ENCODE results near the gene MAP2K5.

Gene MAP2K5

GRCh38 chr15:67836477-67836876 lies 294.0 kb downstream of the MAP2K5 start:
- TF ChIP-seq CSDC2 (CRISPR knock-in tag; IDR thresholded peaks at IDR 0.05) (no peak), RARB (CRISPR knock-in tag; IDR thresholded peaks at IDR 0.05) (no peak), PATZ1 (CRISPR knock-in tag; IDR thresholded peaks at IDR 0.05; ENCODE audit: borderline replicate concordance) (no peak)
- no peak for ATAC-seq

DNA sequence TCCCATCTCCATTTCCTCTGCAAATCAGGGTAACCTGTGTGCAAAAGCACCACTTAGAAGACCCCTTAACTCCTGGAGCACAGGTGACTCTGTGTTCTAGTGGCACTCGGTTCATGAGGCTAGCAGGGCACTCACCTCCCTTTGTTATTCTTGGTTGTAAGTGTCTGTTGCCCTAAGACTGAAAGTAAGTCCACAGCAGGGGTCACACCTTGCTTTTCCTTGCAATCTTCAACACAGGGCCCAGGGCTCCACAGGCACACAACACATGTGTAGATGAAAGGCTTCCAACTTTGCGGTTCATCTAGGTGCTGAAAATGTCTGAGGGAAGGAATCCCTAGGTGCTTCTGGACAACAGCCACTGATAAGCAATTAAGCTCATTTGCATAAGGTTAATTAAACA lies 294.5 kb downstream of the MAP2K5 start:
- no peak for ATAC-seq

DNA sequence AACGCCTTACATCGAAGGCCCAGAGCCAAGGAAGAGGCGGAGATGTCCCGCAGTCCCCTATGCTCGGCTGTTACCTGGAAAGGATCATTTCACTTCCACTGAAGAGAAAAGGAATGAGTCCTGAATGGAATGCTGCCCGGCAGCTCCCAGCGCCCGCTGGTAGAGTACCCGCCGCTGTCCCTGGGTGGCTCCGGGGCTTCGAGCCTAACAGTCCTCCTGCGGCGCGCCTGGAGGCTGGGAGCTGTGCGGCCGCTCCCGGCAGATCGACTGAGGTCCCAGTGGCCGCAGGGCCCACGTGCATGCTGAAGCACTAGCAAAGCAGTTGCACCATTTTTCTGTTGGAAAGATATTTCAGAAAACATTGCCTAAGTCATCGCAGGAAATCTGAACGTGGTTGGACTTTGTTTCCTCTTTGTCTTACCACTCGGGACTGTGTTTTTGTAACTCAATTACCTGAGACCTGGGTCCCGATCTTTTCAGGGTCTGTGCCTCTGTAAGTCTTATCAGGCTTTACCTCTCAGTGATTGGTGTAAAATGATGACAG lies 296.4 kb downstream of the MAP2K5 start:
- no peak for TF ChIP-seq TOX (CRISPR knock-in tag; IDR thresholded peaks at IDR 0.05; ENCODE audit: borderline replicate concordance)
- no peak for TF ChIP-seq ZFP3 (CRISPR knock-in tag; IDR thresholded peaks at IDR 0.05)
- TF ChIP-seq RARB (CRISPR knock-in tag; IDR thresholded peaks at IDR 0.05) = no peak
- no peak for TF ChIP-seq PPARA (CRISPR knock-in tag; IDR thresholded peaks at IDR 0.05; ENCODE audit: borderline replicate concordance)
- TF ChIP-seq ARNTL (CRISPR knock-in tag; IDR thresholded peaks at IDR 0.05; ENCODE audit: borderline replicate concordance, low read depth) = no peak
- no peak for TF ChIP-seq ISL1 (CRISPR knock-in tag; IDR thresholded peaks at IDR 0.05)
- TF ChIP-seq, protein P1, sequence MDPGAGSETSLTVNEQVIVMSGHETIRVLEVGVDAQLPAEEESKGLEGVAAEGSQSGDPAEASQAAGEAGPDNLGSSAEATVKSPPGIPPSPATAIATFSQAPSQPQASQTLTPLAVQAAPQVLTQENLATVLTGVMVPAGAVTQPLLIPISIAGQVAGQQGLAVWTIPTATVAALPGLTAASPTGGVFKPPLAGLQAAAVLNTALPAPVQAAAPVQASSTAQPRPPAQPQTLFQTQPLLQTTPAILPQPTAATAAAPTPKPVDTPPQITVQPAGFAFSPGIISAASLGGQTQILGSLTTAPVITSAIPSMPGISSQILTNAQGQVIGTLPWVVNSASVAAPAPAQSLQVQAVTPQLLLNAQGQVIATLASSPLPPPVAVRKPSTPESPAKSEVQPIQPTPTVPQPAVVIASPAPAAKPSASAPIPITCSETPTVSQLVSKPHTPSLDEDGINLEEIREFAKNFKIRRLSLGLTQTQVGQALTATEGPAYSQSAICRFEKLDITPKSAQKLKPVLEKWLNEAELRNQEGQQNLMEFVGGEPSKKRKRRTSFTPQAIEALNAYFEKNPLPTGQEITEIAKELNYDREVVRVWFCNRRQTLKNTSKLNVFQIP (CRISPR knock-in tag; IDR thresholded peaks at IDR 0.05; ENCODE audit: borderline replicate concordance, low read depth) = no peak
- no peak for TF ChIP-seq ZFP30 (CRISPR knock-in tag; IDR thresholded peaks at IDR 0.05)
- ATAC-seq = peak; percentile 6; the same call in 1 of the 3 replicates

More for the DNA sequence above, 294.5 kb downstream of the MAP2K5 start:
- no peak for TF ChIP-seq RARB (CRISPR knock-in tag; IDR thresholded peaks at IDR 0.05)
- no peak for TF ChIP-seq ZNF70 (CRISPR knock-in tag; IDR thresholded peaks at IDR 0.05)
- no peak for TF ChIP-seq CSDC2 (CRISPR knock-in tag; IDR thresholded peaks at IDR 0.05)
- no peak for TF ChIP-seq PATZ1 (CRISPR knock-in tag; IDR thresholded peaks at IDR 0.05; ENCODE audit: borderline replicate concordance)
- TF ChIP-seq, protein P1 (CRISPR knock-in tag; IDR thresholded peaks at IDR 0.05; ENCODE audit: borderline replicate concordance, low read depth) = no peak
- no peak for TF ChIP-seq ESRRG (CRISPR knock-in tag; IDR thresholded peaks at IDR 0.05)
- no peak for TF ChIP-seq SNAI2 (CRISPR knock-in tag; IDR thresholded peaks at IDR 0.05)
- no peak for TF ChIP-seq TOX (CRISPR knock-in tag; IDR thresholded peaks at IDR 0.05; ENCODE audit: borderline replicate concordance)
- TF ChIP-seq, protein P2, sequence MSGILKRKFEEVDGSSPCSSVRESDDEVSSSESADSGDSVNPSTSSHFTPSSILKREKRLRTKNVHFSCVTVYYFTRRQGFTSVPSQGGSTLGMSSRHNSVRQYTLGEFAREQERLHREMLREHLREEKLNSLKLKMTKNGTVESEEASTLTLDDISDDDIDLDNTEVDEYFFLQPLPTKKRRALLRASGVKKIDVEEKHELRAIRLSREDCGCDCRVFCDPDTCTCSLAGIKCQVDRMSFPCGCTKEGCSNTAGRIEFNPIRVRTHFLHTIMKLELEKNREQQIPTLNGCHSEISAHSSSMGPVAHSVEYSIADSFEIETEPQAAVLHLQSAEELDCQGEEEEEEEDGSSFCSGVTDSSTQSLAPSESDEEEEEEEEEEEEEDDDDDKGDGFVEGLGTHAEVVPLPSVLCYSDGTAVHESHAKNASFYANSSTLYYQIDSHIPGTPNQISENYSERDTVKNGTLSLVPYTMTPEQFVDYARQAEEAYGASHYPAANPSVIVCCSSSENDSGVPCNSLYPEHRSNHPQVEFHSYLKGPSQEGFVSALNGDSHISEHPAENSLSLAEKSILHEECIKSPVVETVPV (CRISPR knock-in tag; IDR thresholded peaks at IDR 0.05) = no peak
- no peak for TF ChIP-seq CREB5 (CRISPR knock-in tag; IDR thresholded peaks at IDR 0.05; ENCODE audit: low read depth)
- no peak for TF ChIP-seq PPARA (CRISPR knock-in tag; IDR thresholded peaks at IDR 0.05; ENCODE audit: borderline replicate concordance)
- no peak for TF ChIP-seq ZFP3 (CRISPR knock-in tag; IDR thresholded peaks at IDR 0.05)
- no peak for TF ChIP-seq ZC3H10 (CRISPR knock-in tag; IDR thresholded peaks at IDR 0.05)
- TF ChIP-seq ZNF8 (CRISPR knock-in tag; IDR thresholded peaks at IDR 0.05) = no peak
- no peak for TF ChIP-seq ARNTL (CRISPR knock-in tag; IDR thresholded peaks at IDR 0.05; ENCODE audit: borderline replicate concordance, low read depth)
- no peak for TF ChIP-seq ISL1 (CRISPR knock-in tag; IDR thresholded peaks at IDR 0.05)
- no peak for TF ChIP-seq ZFP30 (CRISPR knock-in tag; IDR thresholded peaks at IDR 0.05)
